Heart left ventricle (tissue), 13 donors: ENCODE measurements around the gene RBPJL.

ENCODE experiments used
- CTCF ChIP-seq, 12 donors: fragments of 200-600 bp; sonication (generic) in 4 of 12; IDR thresholded peaks; one replicate each; pipeline versions ENCODE4 v1.5.0 to v1.8.0; 2018 to 2022; ENCODE audit warnings: antibody characterized with exemption in 12 of 12, mild to moderate bottlenecking in 5 of 12
- POLR2A ChIP-seq, 2 donors: fragments of 450-650 bp; IDR thresholded peaks; one replicate each; pipeline ENCODE4 v1.6.1; 2017; ENCODE audit warnings: antibody characterized with exemption in 2 of 2, mild to moderate bottlenecking in 2 of 2, moderate library complexity in 2 of 2
- donor health status: ischemic (EF 13 %, LVEDD 7.1; RV severe dilation, severe dysfunction).
- donor health status: DM: no; HTN: yes; CAD: no.
- donor health status: DM: no; HTN: no; CAD: no.
- donor health status: ischemic (EF 25% LVEDD 6.9; RV normal size, moderate dysfunction).
- donor health status: ischemic (EF 25% LVEDD 5.7; RV mildly dilated, moderate dysfunction).
- donor health status: ischemic (EF 35%, LVEDD 5.7; RV mildly dilated, moderate dysfunction).
- donor health status: nonischemic (EF 11% LVEDD 7.7; RV severe dilation, severe dysfunction).
- donor health status: DM: yes; HTN: yes; CAD: no.
- donor health status: PGD.
- donor health status: ischemic (EF 29% LVEDD 5.4; RV normal size, mild dysfunction).
- donor health status: nonischemic (EF 23%, LVEDD 6.1; RV moderate dilation, normal function).

DNA sequence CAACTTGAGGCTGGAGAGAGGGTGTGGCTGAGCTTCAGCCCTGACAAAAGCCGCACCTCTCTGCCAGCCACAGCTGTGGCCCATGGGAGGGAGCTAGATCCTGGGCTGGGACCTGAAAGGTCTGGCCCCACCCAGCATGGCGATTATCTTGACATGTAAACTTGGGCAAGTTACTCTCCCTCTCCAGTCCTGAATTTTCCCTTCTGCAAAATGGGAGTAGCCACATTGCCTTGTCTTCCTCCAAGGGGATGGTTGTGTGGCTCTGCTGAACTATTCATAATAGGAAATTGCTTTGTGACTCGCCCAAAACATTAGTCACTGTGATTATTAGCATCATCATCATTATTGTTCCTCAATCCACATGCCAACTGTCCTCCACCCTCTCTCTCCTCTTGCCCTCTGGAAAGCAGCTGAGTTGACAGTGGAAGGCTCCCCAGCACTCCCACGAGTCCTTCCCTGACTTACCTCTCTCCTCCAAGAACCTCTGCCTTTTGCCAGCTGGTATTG is 23.0 kb upstream of the RBPJL start:
- no peak for TF ChIP-seq CTCF (IDR thresholded peaks at IDR 0.05)
- TF ChIP-seq POLR2A (IDR thresholded peaks at IDR 0.05): no peak
